Right lobe of liver (tissue), 6 donors: ENCODE measurements around the gene TPM3. TPM values are rescaled to one million over a fixed set of nuclear protein-coding genes. Genes with fewer than 3 reads are reported as not detected.

Experiments
- ATAC-seq, 4 donors: fragments of 200-7000 bp; cut with Tn5 transposase; one replicate each; pipeline ENCODE4 v1.9.1; 2020; ENCODE audit warnings: mild to moderate bottlenecking in 4 of 4, moderate library complexity in 4 of 4
- DNase-seq, 3 donors: peaks; one replicate each; pipeline ENCODE4 v3.0.0-alpha.2; 2020
- H3K27ac ChIP-seq, 3 donors: fragments of 200-600 bp; one replicate each; pipeline ENCODE4 v1.8.0; 2022
- H3K27me3 ChIP-seq, 2 donors: fragments of 200-600 bp; one replicate each; pipeline ENCODE4 v1.8.0; 2022
- H3K36me3 ChIP-seq, 4 donors: fragments of 200-600 bp; sonication (generic) in 1 of 4; one replicate each; pipeline versions ENCODE4 v1.5.1 to v1.8.0; 2017 to 2022; ENCODE audit warnings: control low read depth in 1 of 4
- H3K4me1 ChIP-seq, 4 donors: fragments of 200-600 bp; sonication (generic) in 1 of 4; one replicate each; pipeline versions ENCODE4 v1.5.1 to v1.8.0; 2017 to 2022; ENCODE audit warnings: control low read depth in 1 of 4
- H3K4me3 ChIP-seq, 3 donors: fragments of 200-600 bp; one replicate each; pipeline ENCODE4 v1.8.0; 2022
- H3K9me3 ChIP-seq, 4 donors: fragments of 200-600 bp; sonication (generic) in 1 of 4; one replicate each; pipeline versions ENCODE4 v1.5.1 to v1.8.0; 2017 to 2022; ENCODE audit warnings: control low read depth in 1 of 4
- POLR2A ChIP-seq: fragments of 450-650 bp; IDR thresholded peaks from one replicate; pipeline ENCODE4 v1.6.1; 2017; ENCODE audit warnings: antibody characterized with exemption, mild to moderate bottlenecking
- WGBS: methylation state at CpG from one replicate; pipeline ENCODE4 v1.1.6; 2018; ENCODE audit warnings: low coverage, low lambda C conversion rate; ENCODE audit not compliant: insufficient coverage; ENCODE audit errors: missing lambda C conversion rate; 5-methylcytosine and 5-hydroxymethylcytosine counted together
- intact Hi-C, 2 donors: fragments of 100-400 bp; cut with DNase I; formaldehyde crosslinking; loops; one replicate each; pipeline versions ENCODE4 v1.11.2 to v1.14.1; 2022
- total RNA-seq, 6 experiments: library from RNA; depleted of rRNA in 2 of 6; stranded (reverse); fragments of >200 nt in 2 of 6; fragmentation: NEBNext Ultra II Directional in 3 of 6; extraction: Animal tissue kit (Norgen Biotek cat#: 25700) in 3 of 6; gene quantifications; one replicate each; pipeline versions ENCODE4 v1.1.0 to v1.2.4, GENCODE V29; 2016 to 2023
- TF ChIP-seq, protein P1 (sequence below), 4 donors: fragments of 200-600 bp in 3 of 4; fragments of 450-650 bp in 1 of 4; IDR thresholded peaks; one replicate each; pipeline versions ENCODE4 v1.5.1 to v1.8.0; 2016 to 2022; ENCODE audit warnings: antibody characterized with exemption in 4 of 4, mild to moderate bottlenecking in 2 of 4
- donor health status: DM: no; HTN: yes; CAD: no.
- donor health status: DM: no; HTN: no; CAD: no.
- donor health status: DM: no; HTN: no; CAD: no.
- donor health status: DM: no; HTN: yes; CAD: no.
- donor health status: DM: no; HTN: yes; CAD: no.

TPM3 gene
- total RNA-seq, 6 experiments from 2014 or later: 76.3 to 189 (median 120) TPM

DNA sequence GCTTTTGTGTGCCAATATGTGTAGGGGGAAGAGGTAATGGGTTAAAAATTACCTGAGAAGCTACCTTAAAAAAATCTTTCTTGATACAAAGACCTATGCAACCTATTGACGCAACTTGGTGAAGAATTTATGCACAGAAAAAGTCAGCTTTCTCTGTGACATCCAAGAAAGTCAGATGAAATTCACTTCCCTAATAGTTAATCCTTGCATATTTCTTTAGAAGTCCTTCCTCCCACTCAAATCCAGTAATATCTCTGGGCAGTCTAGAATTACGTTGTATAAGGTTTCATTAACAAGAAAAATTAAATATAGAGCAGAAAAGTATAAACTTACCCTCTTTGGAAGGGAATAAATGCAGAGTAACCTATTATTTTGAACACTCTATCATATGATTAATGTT, 31.7 kb upstream of the TPM3 start:
- Histone ChIP-seq H3K27ac (no peak overlapping the region), H3K27me3 (no peaks in the 10 kb centered on the region), H3K4me3 (no peak overlapping the region), H3K4me1 (peaks cover 0 to 35% (median 13%) of the 10 kb centered on the region in 4 donors), H3K9me3 (no peaks in the 10 kb centered on the region), H3K36me3 (peaks cover 0 to 40% (median 12%) of the 10 kb centered on the region in 4 donors)
- TF ChIP-seq, protein P1, sequence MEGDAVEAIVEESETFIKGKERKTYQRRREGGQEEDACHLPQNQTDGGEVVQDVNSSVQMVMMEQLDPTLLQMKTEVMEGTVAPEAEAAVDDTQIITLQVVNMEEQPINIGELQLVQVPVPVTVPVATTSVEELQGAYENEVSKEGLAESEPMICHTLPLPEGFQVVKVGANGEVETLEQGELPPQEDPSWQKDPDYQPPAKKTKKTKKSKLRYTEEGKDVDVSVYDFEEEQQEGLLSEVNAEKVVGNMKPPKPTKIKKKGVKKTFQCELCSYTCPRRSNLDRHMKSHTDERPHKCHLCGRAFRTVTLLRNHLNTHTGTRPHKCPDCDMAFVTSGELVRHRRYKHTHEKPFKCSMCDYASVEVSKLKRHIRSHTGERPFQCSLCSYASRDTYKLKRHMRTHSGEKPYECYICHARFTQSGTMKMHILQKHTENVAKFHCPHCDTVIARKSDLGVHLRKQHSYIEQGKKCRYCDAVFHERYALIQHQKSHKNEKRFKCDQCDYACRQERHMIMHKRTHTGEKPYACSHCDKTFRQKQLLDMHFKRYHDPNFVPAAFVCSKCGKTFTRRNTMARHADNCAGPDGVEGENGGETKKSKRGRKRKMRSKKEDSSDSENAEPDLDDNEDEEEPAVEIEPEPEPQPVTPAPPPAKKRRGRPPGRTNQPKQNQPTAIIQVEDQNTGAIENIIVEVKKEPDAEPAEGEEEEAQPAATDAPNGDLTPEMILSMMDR (IDR thresholded peaks at IDR 0.05): no peak
- no peak for TF ChIP-seq POLR2A
- DNase-seq (no peak), ATAC-seq (no peak)
- intact Hi-C loops: no loop called here
- 60% methylated on average over 2 of the region's 2 CpGs for WGBS

DNA sequence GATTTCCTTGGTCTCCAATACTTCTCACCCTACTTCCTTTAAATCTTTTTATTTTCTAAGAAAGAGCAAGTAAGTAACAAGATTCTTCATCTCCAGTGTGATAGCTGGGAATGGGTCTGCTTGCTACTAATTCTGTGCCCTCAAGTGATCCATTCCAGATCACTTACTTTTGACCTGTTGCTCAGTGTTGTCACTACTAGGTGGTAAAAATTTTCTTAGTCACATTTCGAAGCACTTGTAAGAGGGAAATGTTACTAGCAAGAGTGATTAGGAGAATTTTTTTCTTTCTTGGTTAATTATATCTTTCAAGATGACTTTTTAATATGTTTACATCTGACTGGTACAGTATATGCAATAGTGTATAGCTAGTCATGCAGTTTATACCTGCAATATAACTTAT, 31.0 kb upstream of the TPM3 start:
- Histone ChIP-seq H3K9me3 (no peaks in the 10 kb centered on the region), H3K36me3 (peaks cover 0 to 40% (median 11%) of the 10 kb centered on the region in 4 donors), H3K27me3 (no peaks in the 10 kb centered on the region), H3K4me1 (peaks cover 0 to 41% (median 17%) of the 10 kb centered on the region in 4 donors), H3K4me3 (no peak overlapping the region), H3K27ac (no peak overlapping the region)
- ATAC-seq (no peak), DNase-seq (no peak)
- WGBS: 75% methylated on average over 1 of the region's 1 CpG
- no peak for TF ChIP-seq POLR2A
- TF ChIP-seq, protein P1 (IDR thresholded peaks at IDR 0.05): no peak
- intact Hi-C loops: no loop called here

DNA sequence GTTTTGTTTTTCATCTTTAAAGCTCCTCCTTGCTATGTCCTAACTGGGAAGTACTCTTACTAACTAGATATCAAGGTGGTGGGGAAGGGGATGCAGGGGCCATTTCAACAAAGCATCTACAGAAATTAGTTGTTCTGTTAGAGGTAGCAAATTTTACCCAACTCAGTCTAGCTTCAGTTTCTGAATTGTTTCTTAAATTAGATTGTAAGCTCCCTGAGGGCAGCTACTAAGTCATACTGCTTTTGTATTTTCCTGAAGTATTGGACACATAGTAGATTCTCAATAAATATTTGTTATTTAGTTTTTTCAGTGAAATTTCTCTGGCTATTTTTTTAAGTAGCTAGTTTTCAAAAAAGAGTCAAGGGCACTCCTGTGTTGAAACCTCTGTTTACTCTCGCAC, 30.6 kb upstream of the TPM3 start:
- no peak for ATAC-seq
- Histone ChIP-seq H3K27me3 (no peaks in the 10 kb centered on the region), H3K4me3 (peak overlapping the region in 1 of 3 donors; percentile 80), H3K4me1 (peaks cover 0 to 41% (median 18%) of the 10 kb centered on the region in 4 donors), H3K9me3 (no peaks in the 10 kb centered on the region), H3K36me3 (peaks cover 0 to 40% (median 9%) of the 10 kb centered on the region in 4 donors), H3K27ac (peak overlapping the region in 1 of 3 donors; percentile 99)
- DNase-seq: no peak
- WGBS: 31% methylated on average over 1 of the region's 1 CpG
- intact Hi-C loops: no loop called here
- TF ChIP-seq POLR2A: no peak
- TF ChIP-seq, protein P1 (IDR thresholded peaks at IDR 0.05): no peak

DNA sequence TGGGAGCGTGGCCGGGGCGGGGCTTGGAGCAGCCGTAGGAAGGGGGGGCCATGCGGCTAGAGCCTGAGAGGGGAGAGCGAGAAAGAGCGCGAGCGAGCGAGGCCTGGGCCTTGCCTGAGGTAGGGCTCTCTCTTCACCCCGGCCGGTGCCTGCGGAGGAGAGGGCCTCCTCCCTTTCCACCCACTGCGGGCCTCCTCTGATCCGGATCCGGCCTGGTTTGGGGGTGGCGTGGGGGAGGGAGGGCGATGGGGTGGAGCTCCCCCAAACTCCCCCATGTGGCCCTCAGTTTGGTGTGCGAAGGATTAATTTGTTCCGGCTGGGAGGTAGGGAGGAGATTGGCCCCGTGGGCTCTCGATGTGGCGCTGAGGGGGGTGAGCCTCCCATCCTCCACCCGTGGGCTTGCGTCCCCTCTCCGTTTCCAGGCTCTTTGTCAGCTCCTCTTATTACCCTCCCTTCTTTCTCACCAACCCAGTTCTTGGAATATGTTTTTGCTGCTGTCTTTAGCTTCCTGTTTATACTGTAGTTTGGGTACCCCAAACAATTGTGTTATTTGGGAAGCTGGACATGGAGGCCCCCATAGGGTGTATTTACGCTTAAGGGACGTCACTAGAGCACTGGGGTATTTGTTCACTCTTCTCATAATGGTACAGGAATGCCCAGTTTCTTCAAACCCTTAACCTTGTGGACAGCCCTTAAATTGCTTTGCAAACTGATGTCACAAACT, 29.5 kb upstream of the TPM3 start:
- WGBS: 0% methylated on average over 5 of the region's 28 CpGs
- Histone ChIP-seq H3K4me1 (peaks cover 0 to 45% (median 18%) of the 10 kb centered on the region in 4 donors), H3K27me3 (no peaks in the 10 kb centered on the region), H3K27ac (peak overlapping the region; percentile 90 to 99 (median 95)), H3K4me3 (peak overlapping the region; percentile 73 to 81 (median 80)), H3K9me3 (no peaks in the 10 kb centered on the region), H3K36me3 (peaks cover 0 to 40% (median 5%) of the 10 kb centered on the region in 4 donors)
- ATAC-seq: peak; percentile 19 to 54 (median 38)
- intact Hi-C loops: no loop called here
- DNase-seq: peak; percentile 63 to 76 (median 64)
- TF ChIP-seq, protein P1 (IDR thresholded peaks at IDR 0.05): no peak
- TF ChIP-seq POLR2A: no peak
